Endothelial cell of umbilical vein (primary cell): Measurements from ENCODE around the gene RAB4B. TPM values are rescaled to one million over a fixed set of nuclear protein-coding genes. Genes with fewer than 3 reads are reported as not detected.

Source experiments
- BruUV-seq: library from RNA; stranded (reverse); fragments of 400-500 nt; replicated peaks from 2 replicates; lab custom pipeline; 2021; lab: Mats Ljungman, UMichigan
- CTCF ChIA-PET: fragments of 300-600, 350-600 bp; sonication (Branson Sonifier 250); formaldehyde crosslinking; loops from one replicate; lab custom pipeline; 2021; ENCODE audit warnings: antibody characterized with exemption, inconsistent platforms; lab: Charles Lee
- POLR2A ChIA-PET: fragments of 300-600, 350-600 bp; sonication (Branson Sonifier 250); formaldehyde crosslinking; loops from one replicate; lab custom pipeline; 2021; ENCODE audit warnings: antibody characterized with exemption, inconsistent platforms; lab: Charles Lee
- DNase-seq: peaks from one replicate; pipeline ENCODE4 v3.0.0-alpha.2; 2011; ENCODE audit warnings: low read depth, low spot score
- FAIRE-seq: peaks from 2 replicates; lab custom pipeline; 2011; peaks lifted over from hg19 to GRCh38; lab: Jason Lieb, UNC
- H2AFZ ChIP-seq: 2 replicates; pipeline ENCODE4 v1.6.0; 2012; ENCODE audit warnings: low read depth, low read length, control low read depth, inconsistent platforms
- H3K27ac ChIP-seq: 2 replicates; pipeline ENCODE4 v1.5.1; 2011; ENCODE audit warnings: low read depth, mild to moderate bottlenecking, control low read depth, low read length, moderate library complexity; ENCODE audit not compliant: insufficient read depth
- H3K27me3 ChIP-seq, 2 experiments: 2 replicates each; pipeline versions ENCODE4 v1.6.0 to v1.6.1; 2011; ENCODE audit warnings: low read length in 2 of 2, mixed read lengths in 1 of 2; ENCODE audit not compliant: control insufficient read depth in 2 of 2, insufficient read depth in 2 of 2
- H3K36me3 ChIP-seq, 2 experiments: 2 replicates in 1 of 2; 3 replicates in 1 of 2; pipeline ENCODE4 v1.5.1; 2011; ENCODE audit warnings: low read length in 2 of 2, mild to moderate bottlenecking in 1 of 2, moderate library complexity in 1 of 2; ENCODE audit not compliant: control insufficient read depth in 2 of 2, insufficient read depth in 2 of 2; ENCODE audit errors: extremely low read depth in 1 of 2
- H3K4me1 ChIP-seq: 3 replicates; pipeline ENCODE4 v1.5.1; 2011; ENCODE audit warnings: mild to moderate bottlenecking, low read length; ENCODE audit not compliant: control insufficient read depth, insufficient read depth; ENCODE audit errors: extremely low read depth
- H3K4me2 ChIP-seq: 2 replicates; pipeline ENCODE4 v1.6.1; 2011; ENCODE audit warnings: low read length, control low read depth, mixed read lengths; ENCODE audit not compliant: insufficient read depth
- H3K4me3 ChIP-seq, 3 experiments: fragments of 200-600 bp in 1 of 3; sonication (generic), shearing (Covaris generic) in 1 of 3; replicated peaks in 1 of 3; 2 replicates each; pipeline ENCODE4 v1.5.1; 2011 to 2016; ENCODE audit warnings: control low read depth in 3 of 3, low read length in 3 of 3, mild to moderate bottlenecking in 2 of 3, inconsistent platforms in 1 of 3, low read depth in 1 of 3, moderate library complexity in 1 of 3; ENCODE audit not compliant: insufficient read depth in 1 of 3
- H3K79me2 ChIP-seq: 2 replicates; pipeline ENCODE4 v1.6.0; 2012; ENCODE audit warnings: low read length, inconsistent platforms; ENCODE audit not compliant: control insufficient read depth, insufficient read depth
- H3K9ac ChIP-seq: replicated peaks from 2 replicates; pipeline ENCODE3; 2011; ENCODE audit warnings: low read length, control low read depth; ENCODE audit not compliant: insufficient read depth; ENCODE audit errors: extremely low read depth
- H3K9me1 ChIP-seq: replicated peaks from 3 replicates; pipeline ENCODE4 v1.6.0; 2011; ENCODE audit warnings: mild to moderate bottlenecking, low read length; ENCODE audit not compliant: control insufficient read depth, insufficient read depth; ENCODE audit errors: extremely low read depth
- H3K9me3 ChIP-seq: replicated peaks from 2 replicates; pipeline ENCODE4 v1.5.1; 2012; ENCODE audit warnings: low read length, inconsistent platforms; ENCODE audit not compliant: control insufficient read depth, insufficient read depth
- H4K20me1 ChIP-seq: replicated peaks from 2 replicates; pipeline ENCODE3; 2011; ENCODE audit warnings: mild to moderate bottlenecking, low read length; ENCODE audit not compliant: control insufficient read depth, insufficient read depth; ENCODE audit errors: extremely low read depth
- EZH2 ChIP-seq: IDR thresholded peaks from 2 replicates; pipeline ENCODE4 v1.6.1; 2012; ENCODE audit warnings: borderline replicate concordance, low read depth, mild to moderate bottlenecking, moderate library complexity, low read length, inconsistent platforms; ENCODE audit not compliant: severe bottlenecking
- FOS ChIP-seq: IDR thresholded peaks from 2 replicates; pipeline ENCODE4 v1.6.1; 2011; ENCODE audit warnings: mild to moderate bottlenecking, low read length, moderate library complexity, borderline replicate concordance; ENCODE audit not compliant: insufficient read depth
- GATA2 ChIP-seq: IDR thresholded peaks from 2 replicates; pipeline ENCODE4 v1.7.0; 2011; ENCODE audit warnings: low read depth, mild to moderate bottlenecking, moderate library complexity, mixed read lengths, low read length; ENCODE audit not compliant: insufficient read length, insufficient read depth
- JUN ChIP-seq: IDR thresholded peaks from 2 replicates; pipeline ENCODE4 v1.6.1; 2011; ENCODE audit warnings: borderline replicate concordance, low read depth; ENCODE audit not compliant: insufficient read length, insufficient read depth
- MAX ChIP-seq: IDR thresholded peaks from 2 replicates; pipeline ENCODE4 v1.6.1; 2011; ENCODE audit not compliant: insufficient read depth, insufficient read length
- MYC ChIP-seq: IDR thresholded peaks from one replicate; pipeline ENCODE4 v1.6.1; 2011; ENCODE audit warnings: mild to moderate bottlenecking, low read depth, low read length
- POLR2A ChIP-seq: IDR thresholded peaks from 2 replicates; pipeline ENCODE4 v1.6.1; 2012; ENCODE audit warnings: low read depth, mild to moderate bottlenecking, control low read depth, low read length
- POLR2AphosphoS5 ChIP-seq: IDR thresholded peaks from 2 replicates; pipeline ENCODE4 v1.6.1; 2012; ENCODE audit warnings: low read depth, mild to moderate bottlenecking, control low read depth, low read length, moderate library complexity; ENCODE audit not compliant: insufficient read depth
- dilution Hi-C: fragments of 300-500 bp; cut with MboI; formaldehyde crosslinking; loops from one replicate; pipeline ENCODE4 v1.15.0; 2019; ENCODE audit warnings: low sequenced_read_pairs; ENCODE audit not compliant: extremely low pct_ligation_motif_present
- intact Hi-C: fragments of 100-400 bp; cut with micrococcal nuclease; formaldehyde crosslinking; loops from one replicate; pipeline ENCODE4 v1.10.0; 2022
- polyA plus RNA-seq, 4 experiments: library from polyadenylated mRNA; depleted of rRNA in 3 of 4; stranded (reverse) in 3 of 4; unstranded in 1 of 4; fragments of >200 nt; gene quantifications; 2 replicates each; pipeline versions ENCODE4 v1.2.1 to v1.2.3, GENCODE V29; 2011 to 2012; ENCODE audit warnings: missing spikeins in 1 of 4
- total RNA-seq: library from RNA; stranded (reverse); gene quantifications from 2 replicates; pipeline ENCODE4 v1.2.3, GENCODE V29; 2021

Gene RAB4B
- total and polyA plus RNA-seq, 2 donors (not counting 3 experiments of a cell fraction or from before 2014, with no cell fraction given), result 33.6 to 61.0 TPM

DNA sequence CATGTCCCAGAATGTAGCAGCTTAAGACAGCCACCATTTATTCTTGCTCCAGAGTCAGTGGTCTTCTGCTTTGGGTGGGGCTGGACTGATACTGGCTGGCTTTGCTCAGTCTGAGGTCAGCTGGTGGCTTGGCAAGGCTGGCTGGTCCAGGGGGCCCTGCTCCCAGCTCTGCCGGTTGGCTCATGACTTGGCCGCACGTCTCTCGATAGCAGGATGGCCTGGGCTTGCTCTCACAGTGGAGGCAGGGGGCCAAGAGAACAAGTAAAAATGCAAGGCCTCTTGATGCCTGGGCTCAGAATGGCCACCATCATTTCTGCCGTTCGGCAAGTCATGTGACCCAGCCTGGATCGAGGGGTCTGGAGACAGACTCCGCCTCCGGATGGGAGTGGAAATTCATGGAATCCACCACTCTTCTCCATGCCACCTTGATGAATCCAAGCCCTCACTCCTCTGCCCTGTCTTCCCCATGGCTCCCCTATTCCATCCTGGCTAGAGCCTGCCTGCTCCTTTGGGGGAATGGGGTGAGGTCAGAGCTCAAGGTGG, 40.9 kb upstream of the RAB4B start:
- TF ChIP-seq POLR2AphosphoS5 (no peak), GATA2 (no peak), FOS (no peak), POLR2A (no peak), MYC (no peak), EZH2 (no peak)
- no peaks in the 10 kb centered on the region for H3K79me2 ChIP-seq
- DNase-seq, result no peak
- no TSS peak for BruUV-seq
- H3K9ac ChIP-seq, result no peak overlapping the region
- H3K36me3 ChIP-seq, result peaks cover 11 to 34% of the 10 kb centered on the region in 2 experiments
- no peak for FAIRE-seq
- no peak overlapping the region for H3K4me3 ChIP-seq
- H3K4me1 ChIP-seq, result no peaks in the 10 kb centered on the region
- ChIA-PET CTCF (no interaction called here), POLR2A (no interaction called here)
- dilution Hi-C loops (no loop called here), intact Hi-C loops (no loop called here)
- no peaks in the 10 kb centered on the region for H4K20me1 ChIP-seq
- H3K4me2 ChIP-seq, result no peak overlapping the region
- no peak overlapping the region for H3K27ac ChIP-seq
- no peaks in the 10 kb centered on the region for H3K27me3 ChIP-seq
- H3K9me3 ChIP-seq, result no peaks in the 10 kb centered on the region
- no peaks in the 10 kb centered on the region for H3K9me1 ChIP-seq
- no peak overlapping the region for H2AFZ ChIP-seq

DNA sequence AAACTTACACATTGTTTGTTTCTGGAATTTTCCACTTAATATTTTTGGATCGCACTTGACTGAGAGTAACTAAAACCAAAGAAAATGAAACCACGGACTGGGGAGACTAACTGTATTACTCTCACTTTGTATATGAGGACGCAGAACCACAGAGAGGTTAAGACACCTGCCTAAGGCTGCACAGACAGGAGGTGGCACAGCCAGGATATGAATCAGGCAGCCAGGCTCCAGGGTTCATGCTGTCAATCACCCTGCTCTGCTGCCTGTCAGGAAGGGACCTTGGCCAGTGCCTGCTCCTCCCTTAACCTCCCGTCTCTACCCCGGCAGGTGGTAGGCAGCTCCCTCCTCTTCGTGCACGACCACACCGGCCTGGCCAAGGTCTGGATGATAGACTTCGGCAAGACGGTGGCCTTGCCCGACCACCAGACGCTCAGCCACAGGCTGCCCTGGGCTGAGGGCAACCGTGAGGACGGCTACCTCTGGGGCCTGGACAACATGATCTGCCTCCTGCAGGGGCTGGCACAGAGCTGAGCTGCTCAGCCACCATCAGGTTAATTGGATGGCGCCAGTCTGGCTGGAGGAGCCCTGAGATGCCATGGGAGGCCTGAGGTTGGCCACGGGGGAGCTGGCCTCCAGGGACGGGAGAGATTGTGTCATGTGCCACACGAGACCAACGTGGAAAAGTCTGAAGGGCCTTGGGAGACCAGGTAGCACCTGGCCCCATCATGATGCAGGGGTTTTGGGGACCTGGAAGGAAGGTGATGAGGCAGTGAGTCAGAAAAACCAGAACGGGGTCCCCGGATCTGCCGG, 38.8 kb upstream of the RAB4B start:
- POLR2A ChIA-PET, result no interaction called here
- peaks cover 9 to 26% of the 10 kb centered on the region in 2 experiments for H3K36me3 ChIP-seq

More for the DNA sequence above, 38.8 kb upstream of the RAB4B start:
- Histone ChIP-seq H3K9me3 (no peaks in the 10 kb centered on the region), H3K27me3 (no peaks in the 10 kb centered on the region), H3K4me3 (no peak overlapping the region), H3K79me2 (no peaks in the 10 kb centered on the region), H4K20me1 (no peaks in the 10 kb centered on the region), H3K9me1 (no peaks in the 10 kb centered on the region), H3K4me1 (no peaks in the 10 kb centered on the region), H3K4me2 (no peak overlapping the region), H3K9ac (no peak overlapping the region), H3K27ac (no peak overlapping the region), H2AFZ (no peak overlapping the region)
- intact Hi-C loops (no loop called here), dilution Hi-C loops (no loop called here)
- DNase-seq (no peak), FAIRE-seq (no peak)
- TF ChIP-seq POLR2AphosphoS5 (no peak), JUN (no peak), MYC (no peak), MAX (no peak)
- CTCF ChIA-PET, result no interaction called here
- no TSS peak for BruUV-seq
